Endodermal cell (in vitro differentiated cells): Measurements from ENCODE around the gene IL10RB. TPM values are rescaled to one million over a fixed set of nuclear protein-coding genes. Genes with fewer than 3 reads are reported as not detected.
A peak's percentile ranks its signal among the peaks of the same experiment; 100 is the strongest.

Source experiments
- DNase-seq: peaks from one replicate; pipeline ENCODE4 v3.0.0-alpha.2; 2017
- H3K27ac ChIP-seq: 2 replicates; pipeline ENCODE4 v1.5.1; 2013; ENCODE audit warnings: mild to moderate bottlenecking, low read depth, low read length, moderate library complexity
- H3K27me3 ChIP-seq: 2 replicates; pipeline ENCODE4 v1.6.1; 2013; ENCODE audit warnings: mild to moderate bottlenecking, low read length, moderate library complexity; ENCODE audit not compliant: insufficient read depth, control insufficient read depth, poor library complexity, severe bottlenecking
- H3K36me3 ChIP-seq: 2 replicates; pipeline ENCODE4 v1.7.0; 2013; ENCODE audit warnings: mild to moderate bottlenecking, low read length, moderate library complexity; ENCODE audit not compliant: control insufficient read depth, insufficient read depth
- H3K4me1 ChIP-seq: one replicate; pipeline ENCODE4 v1.7.0; 2013; ENCODE audit warnings: low read length; ENCODE audit not compliant: control insufficient read depth, insufficient read depth
- H3K4me3 ChIP-seq: 2 replicates; pipeline ENCODE4 v1.5.1; 2013; ENCODE audit warnings: mild to moderate bottlenecking, low read length, moderate library complexity
- H3K9ac ChIP-seq: 2 replicates; pipeline ENCODE4 v1.6.1; 2013; ENCODE audit warnings: mild to moderate bottlenecking, low read length, moderate library complexity; ENCODE audit not compliant: poor library complexity, severe bottlenecking; ENCODE audit errors: extremely low read depth
- H3K9me3 ChIP-seq: 2 replicates; pipeline ENCODE4 v1.6.1; 2013; ENCODE audit warnings: mild to moderate bottlenecking, low read length, moderate library complexity; ENCODE audit not compliant: control insufficient read depth
- H3K27ac Mint-ChIP-seq: 2 replicates; pipeline ENCODE4 v1.8.0; 2020; ENCODE audit warnings: mixed read lengths
- H3K27me3 Mint-ChIP-seq: 2 replicates; pipeline ENCODE4 v1.8.0; 2021; ENCODE audit warnings: mild to moderate bottlenecking, mixed read lengths; ENCODE audit not compliant: insufficient read depth
- H3K36me3 Mint-ChIP-seq: 2 replicates; pipeline ENCODE4 v1.8.0; 2020; ENCODE audit warnings: low read depth, mixed read lengths
- H3K4me1 Mint-ChIP-seq: 2 replicates; pipeline ENCODE4 v1.8.0; 2020; ENCODE audit warnings: mixed read lengths
- H3K4me3 Mint-ChIP-seq: 2 replicates; pipeline ENCODE4 v1.8.0; 2020; ENCODE audit warnings: mild to moderate bottlenecking, moderate library complexity, mixed read lengths
- H3K9me3 Mint-ChIP-seq: 2 replicates; pipeline ENCODE4 v1.8.0; 2020; ENCODE audit warnings: mild to moderate bottlenecking, mixed read lengths
- WGBS, 2 experiments: methylation state at CpG; one replicate each; pipeline versions ENCODE4 v1.1.5 to v1.1.7; 2013; ENCODE audit warnings: missing lambda C conversion rate in 2 of 2, mixed read lengths in 1 of 2; ENCODE audit not compliant: insufficient coverage in 1 of 2, insufficient read length in 1 of 2; 5-methylcytosine and 5-hydroxymethylcytosine counted together
- long read RNA-seq, 4 experiments: library from polyadenylated mRNA in 2 of 4; library from RNA in 1 of 4; library from capped mRNA in 1 of 4; stranded (forward) in 3 of 4; unstranded in 1 of 4; transcript quantifications; one replicate each; pipeline ENCODE4 v2.0.0, GENCODE V29; 2020 to 2021; ENCODE audit warnings: inconsistent platforms in 1 of 4
- polyA plus RNA-seq, 2 experiments: library from polyadenylated mRNA; stranded (reverse); fragments of 50-300 nt; gene quantifications; one replicate each; pipeline ENCODE4 v1.2.3, GENCODE V29; 2013
- total RNA-seq, 2 donors: library from RNA; stranded (reverse); fragmentation: NEBNext Ultra II Directional in 1 of 2; extraction: Animal tissue kit (Norgen Biotek cat#: 25700) in 1 of 2; gene quantifications; 2 replicates in 1 of 2; 3 replicates in 1 of 2; pipeline ENCODE4 v1.2.1, GENCODE V29; 2021
- TF ChIP-seq, protein P1 (sequence below): fragments of 200-600 bp; sonication (generic); conservative IDR thresholded peaks from 2 replicates; pipeline ENCODE4 v1.5.0; 2021; ENCODE audit warnings: antibody characterized with exemption, mild to moderate bottlenecking

IL10RB gene
- total RNA-seq = 1 to 10 TPM; 4.1 to 5.3 TPM
- 11.6 TPM for polyA plus RNA-seq (2013, experiment 1 of 2)
- polyA plus RNA-seq (2013, experiment 2 of 2) = 8.9 TPM
- long read RNA-seq, experiment 1, partial matches to known transcripts = 0 of 4 reads
- long read RNA-seq, experiment 1, other reads (novel, unspliced or antisense) = 0 of 4 reads
- long read RNA-seq, experiment 2, transcript IL10RB-201 (7 exons, 1,963 nt) = major isoform, 8 of 9 reads
- long read RNA-seq, experiment 2, partial matches to known transcripts = 0 of 9 reads
- long read RNA-seq, experiment 2, other reads (novel, unspliced or antisense) = 1 of 9 reads
- long read RNA-seq, experiment 3, transcript IL10RB-201 (7 exons, 1,963 nt) = major isoform, 35 of 36 reads
- long read RNA-seq, experiment 3, partial matches to known transcripts = 1 of 36 reads
- long read RNA-seq, experiment 3, other reads (novel, unspliced or antisense) = 0 of 36 reads
- long read RNA-seq, experiment 4, transcript IL10RB-201 (7 exons, 1,963 nt) = major isoform, 18 of 19 reads
- long read RNA-seq, experiment 4, partial matches to known transcripts = 0 of 19 reads
- long read RNA-seq, experiment 4, other reads (novel, unspliced or antisense) = 0 of 19 reads

- H3K36me3 Mint-ChIP-seq = peaks cover 13% of the 10 kb centered on the region
- no peaks in the 10 kb centered on the region for H3K27me3 ChIP-seq
- H3K9ac ChIP-seq = peak within 1 kb of the TSS; percentile 34
- peaks cover 10% of the 10 kb centered on the region for H3K36me3 ChIP-seq
- no peaks in the 10 kb centered on the region for H3K9me3 ChIP-seq
- H3K27ac ChIP-seq = no peak within 1 kb of the TSS
- peaks cover 10% of the 10 kb centered on the region for H3K4me1 Mint-ChIP-seq
- no peaks in the 10 kb centered on the region for H3K9me3 Mint-ChIP-seq
- peak within 1 kb of the TSS; percentile 48 for H3K27ac Mint-ChIP-seq
- peaks cover 12% of the 10 kb centered on the region for H3K27me3 Mint-ChIP-seq
- no peaks in the 10 kb centered on the region for H3K4me1 ChIP-seq
- peak within 1 kb of the TSS; percentile 63 for H3K4me3 Mint-ChIP-seq
- TF ChIP-seq, protein P1, sequence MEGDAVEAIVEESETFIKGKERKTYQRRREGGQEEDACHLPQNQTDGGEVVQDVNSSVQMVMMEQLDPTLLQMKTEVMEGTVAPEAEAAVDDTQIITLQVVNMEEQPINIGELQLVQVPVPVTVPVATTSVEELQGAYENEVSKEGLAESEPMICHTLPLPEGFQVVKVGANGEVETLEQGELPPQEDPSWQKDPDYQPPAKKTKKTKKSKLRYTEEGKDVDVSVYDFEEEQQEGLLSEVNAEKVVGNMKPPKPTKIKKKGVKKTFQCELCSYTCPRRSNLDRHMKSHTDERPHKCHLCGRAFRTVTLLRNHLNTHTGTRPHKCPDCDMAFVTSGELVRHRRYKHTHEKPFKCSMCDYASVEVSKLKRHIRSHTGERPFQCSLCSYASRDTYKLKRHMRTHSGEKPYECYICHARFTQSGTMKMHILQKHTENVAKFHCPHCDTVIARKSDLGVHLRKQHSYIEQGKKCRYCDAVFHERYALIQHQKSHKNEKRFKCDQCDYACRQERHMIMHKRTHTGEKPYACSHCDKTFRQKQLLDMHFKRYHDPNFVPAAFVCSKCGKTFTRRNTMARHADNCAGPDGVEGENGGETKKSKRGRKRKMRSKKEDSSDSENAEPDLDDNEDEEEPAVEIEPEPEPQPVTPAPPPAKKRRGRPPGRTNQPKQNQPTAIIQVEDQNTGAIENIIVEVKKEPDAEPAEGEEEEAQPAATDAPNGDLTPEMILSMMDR = no peak
- DNase-seq = peak; percentile 88
- WGBS, 2 experiments = 2 to 7% methylated on average over 17 to 56 of the region's 60 CpGs
- peak within 1 kb of the TSS; percentile 81 for H3K4me3 ChIP-seq
These were observed at the start of gene IL10RB for GRCh38 chr21:33266050-33266788. Gene IL10RB, plus strand, starts transcription at chr21:33266367. Its CDS starts 99 bp downstream, at chr21:33266466.

DNA sequence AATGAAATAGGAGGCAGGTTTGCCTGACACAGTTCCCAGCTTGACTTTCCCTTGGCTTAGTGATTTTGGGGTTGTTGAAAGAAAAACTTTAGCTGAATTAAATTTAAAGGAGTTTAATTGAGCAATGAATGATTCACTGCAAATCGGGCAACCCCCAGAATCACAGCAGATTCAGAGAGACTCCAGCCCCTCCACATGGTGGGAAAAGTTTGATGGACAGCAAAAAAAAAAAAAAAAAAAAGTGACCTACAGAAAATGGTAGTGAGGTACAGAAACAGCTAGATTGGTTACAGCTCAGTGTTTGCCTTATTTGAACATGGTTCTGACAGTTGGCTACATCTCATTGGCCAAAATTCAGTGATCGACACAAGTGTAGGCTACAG, 49.0 kb upstream of the IL10RB start:
- no peaks in the 10 kb centered on the region for H3K27me3 ChIP-seq
- peaks cover 19% of the 10 kb centered on the region for H3K9me3 ChIP-seq
- Mint-ChIP-seq H3K4me3 (no peak overlapping the region), H3K27me3 (peaks cover 4% of the 10 kb centered on the region), H3K9me3 (peaks cover 12% of the 10 kb centered on the region), H3K4me1 (peaks cover 16% of the 10 kb centered on the region), H3K27ac (no peak overlapping the region), H3K36me3 (no peaks in the 10 kb centered on the region)
- no peaks in the 10 kb centered on the region for H3K4me1 ChIP-seq
- WGBS, 2 experiments = 96 to 100% methylated on average over 2 of the region's 2 CpGs
- TF ChIP-seq, protein P1 = no peak
- H3K4me3 ChIP-seq = peak overlapping the region; percentile 12
- H3K36me3 ChIP-seq = no peaks in the 10 kb centered on the region
- no peak overlapping the region for H3K9ac ChIP-seq
- H3K27ac ChIP-seq = no peak overlapping the region
- peak; percentile 7 for DNase-seq

- Histone ChIP-seq H3K27me3 (no peaks in the 10 kb centered on the region), H3K36me3 (no peaks in the 10 kb centered on the region), H3K4me3 (no peak overlapping the region), H3K9me3 (peaks cover 24% of the 10 kb centered on the region), H3K27ac (no peak overlapping the region), H3K4me1 (no peaks in the 10 kb centered on the region), H3K9ac (no peak overlapping the region)
- Mint-ChIP-seq H3K27me3 (peaks cover 2% of the 10 kb centered on the region), H3K4me3 (no peak overlapping the region), H3K9me3 (peaks cover 18% of the 10 kb centered on the region), H3K4me1 (peaks cover 12% of the 10 kb centered on the region), H3K27ac (no peak overlapping the region), H3K36me3 (peaks cover 2% of the 10 kb centered on the region)
- DNase-seq = no peak
- 96 to 100% methylated on average over 1 to 3 of the region's 3 CpGs for WGBS, 2 experiments
- TF ChIP-seq, protein P1 = no peak
These were observed 46.9 kb upstream of the IL10RB start for GRCh38 chr21:33219300-33219699.
